RPMI7951 (cell line): ENCODE results near the gene RAB14. TPM values are rescaled to one million over a fixed set of nuclear protein-coding genes. Genes with fewer than 3 reads are reported as not detected.
"Not testable (repeated sequence)": the region's sequence is repeated elsewhere in the genome, so short reads cannot be mapped to it uniquely, and the experiment has no call there.

Experiments used
- DNase-seq: peaks from one replicate; pipeline ENCODE4 v3.0.0-alpha.2; 2012; ENCODE audit warnings: low read depth
- total RNA-seq: library from RNA; depleted of rRNA; stranded (reverse); fragments of >200 nt; shearing (Covaris generic); gene quantifications from 2 replicates; pipeline ENCODE4 v1.2.3, GENCODE V29; 2014

The RAB14 gene
- total RNA-seq, 1 experiment from 2014 or later, result 34.5 TPM

DNA sequence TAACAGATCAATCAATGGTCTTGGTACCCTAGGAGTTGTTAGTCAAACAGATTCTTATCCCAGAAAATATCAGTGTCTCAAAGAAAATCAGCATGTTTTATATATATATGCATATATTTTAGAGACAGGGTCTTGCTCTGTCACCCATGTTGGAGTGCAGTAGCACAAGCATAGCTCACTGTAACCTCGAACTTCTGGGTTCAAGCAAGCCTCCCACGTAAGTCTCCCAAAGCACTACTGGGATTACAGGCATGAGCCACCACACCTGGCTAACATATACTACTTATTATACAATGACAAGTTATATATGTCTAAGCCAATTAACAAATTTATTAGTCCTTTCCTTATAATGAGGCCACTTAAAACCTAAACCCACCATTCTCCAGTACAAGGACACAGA, 10.4 kb downstream of the RAB14 start:
- no peak for DNase-seq

DNA sequence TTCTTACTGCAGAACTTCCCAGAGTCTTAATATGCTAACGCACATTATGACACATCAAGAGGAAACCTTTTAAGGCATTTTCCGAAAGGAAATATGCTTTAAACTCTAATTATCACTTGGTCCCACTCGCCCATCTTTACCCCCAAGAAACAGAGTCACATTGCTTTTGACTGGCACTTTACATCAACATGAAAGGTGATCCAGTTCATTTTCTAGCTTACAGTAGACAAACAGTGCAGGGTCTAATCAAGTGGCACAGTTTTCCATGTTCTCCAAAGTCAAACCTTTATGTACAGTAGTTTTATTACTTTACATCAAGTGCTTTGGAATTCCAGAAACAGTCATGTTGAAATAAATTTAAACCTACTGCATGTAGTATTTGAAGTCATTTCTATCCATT, 12.0 kb downstream of the RAB14 start:
- no peak for DNase-seq

DNA sequence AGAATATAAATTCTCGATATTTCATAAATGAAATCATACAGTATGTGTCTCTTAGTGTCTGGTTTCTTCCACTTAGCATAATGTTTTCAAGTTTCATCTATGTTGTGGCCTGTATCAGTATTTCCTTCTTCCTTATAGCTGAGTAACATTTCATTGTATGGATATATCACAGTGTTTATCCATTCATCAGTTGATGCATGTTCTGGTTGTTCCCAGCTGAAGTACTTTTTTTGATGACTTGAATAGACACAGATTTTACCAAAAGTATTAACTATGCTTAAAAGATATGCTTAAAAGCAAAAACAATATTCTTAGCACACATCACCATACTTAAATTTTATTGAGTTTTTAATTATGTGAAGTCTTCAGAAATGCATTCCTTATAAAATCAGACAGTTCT, 12.7 kb downstream of the RAB14 start:
- DNase-seq, result no peak

DNA sequence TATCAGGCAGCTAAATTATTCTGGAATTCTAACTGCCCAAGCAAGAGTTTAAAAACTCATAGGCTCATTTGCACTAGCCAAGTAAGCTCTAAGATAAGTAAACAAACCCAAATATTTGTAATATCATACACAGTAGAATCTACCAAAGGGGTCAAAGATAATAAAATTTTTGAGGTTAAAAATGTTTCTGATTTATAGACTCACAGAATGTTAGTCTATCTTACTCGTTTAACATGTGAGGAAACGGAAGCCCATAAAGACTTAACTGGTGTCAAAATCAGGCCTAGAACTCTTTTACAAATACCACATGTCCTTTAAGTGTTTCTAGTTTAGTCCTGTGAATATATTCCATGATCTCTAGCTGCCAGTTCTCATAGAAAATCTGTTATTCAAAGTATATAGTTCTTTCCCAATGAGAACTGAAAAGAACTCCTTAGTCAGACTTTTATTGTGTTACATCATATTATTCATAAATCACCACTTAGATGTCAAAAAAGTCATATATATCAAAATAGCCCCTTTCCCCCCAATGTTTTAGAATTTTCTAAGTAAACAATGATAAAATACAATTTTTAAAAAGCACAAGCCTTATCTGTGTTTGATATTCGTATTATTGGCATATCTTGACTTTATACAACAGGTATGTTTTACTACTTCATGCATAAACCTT, 13.9 kb downstream of the RAB14 start:
- no peak for DNase-seq

DNA sequence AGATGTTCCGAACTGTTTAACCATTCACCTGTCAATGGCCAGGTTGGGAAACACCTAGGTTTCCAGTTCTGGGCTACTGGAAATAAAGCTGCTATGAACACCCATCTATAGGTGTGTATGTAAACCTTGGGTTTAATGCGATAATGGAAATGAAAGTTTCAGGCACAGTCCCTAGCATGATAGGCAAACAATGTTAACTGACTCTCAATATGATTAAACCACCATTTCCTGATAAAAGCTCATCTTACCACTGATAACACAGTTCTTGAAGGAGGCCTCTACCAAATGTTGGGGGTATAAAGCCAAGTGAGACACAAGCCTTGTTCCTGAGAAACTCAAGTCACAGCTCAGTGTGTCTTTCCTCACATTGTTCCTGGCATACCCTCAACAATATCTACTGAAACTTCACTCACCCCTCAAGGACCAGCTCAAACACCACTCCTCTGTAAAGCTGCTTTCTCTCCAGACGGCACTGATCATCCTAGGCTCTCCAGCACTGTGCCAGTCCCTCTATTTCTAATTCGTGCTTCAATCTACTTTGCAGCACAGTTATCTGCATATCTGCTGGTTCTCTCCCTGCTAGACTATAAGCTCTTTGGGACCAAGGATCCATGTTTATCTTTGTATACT, 15.8 kb downstream of the RAB14 start:
- DNase-seq, result no peak

DNA sequence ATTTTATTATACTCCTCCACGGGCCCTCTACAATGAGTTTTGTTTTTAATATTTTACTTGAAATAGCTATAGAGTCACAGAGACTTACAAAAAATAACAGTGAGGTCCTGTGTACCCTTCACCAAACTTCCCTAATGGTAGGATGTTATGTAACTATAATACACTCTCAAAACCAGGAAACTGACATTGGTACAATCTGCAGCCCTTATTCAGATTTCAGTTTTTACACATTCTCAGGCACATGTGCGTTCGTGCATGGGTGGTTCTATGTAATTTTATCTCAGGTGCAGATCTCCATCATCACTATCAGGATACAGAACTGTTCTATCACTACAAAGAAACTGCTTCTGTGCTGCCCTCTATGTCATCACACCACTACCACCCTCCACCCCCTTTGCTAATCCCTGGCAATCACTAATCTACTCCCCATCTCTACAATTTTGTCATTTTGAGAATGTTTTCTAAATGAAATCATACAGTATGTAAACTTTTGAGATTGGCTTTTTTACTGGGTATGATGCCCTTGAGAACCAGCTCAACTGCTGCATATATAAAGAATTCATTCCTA, 16.4 kb downstream of the RAB14 start:
- no peak for DNase-seq

DNA sequence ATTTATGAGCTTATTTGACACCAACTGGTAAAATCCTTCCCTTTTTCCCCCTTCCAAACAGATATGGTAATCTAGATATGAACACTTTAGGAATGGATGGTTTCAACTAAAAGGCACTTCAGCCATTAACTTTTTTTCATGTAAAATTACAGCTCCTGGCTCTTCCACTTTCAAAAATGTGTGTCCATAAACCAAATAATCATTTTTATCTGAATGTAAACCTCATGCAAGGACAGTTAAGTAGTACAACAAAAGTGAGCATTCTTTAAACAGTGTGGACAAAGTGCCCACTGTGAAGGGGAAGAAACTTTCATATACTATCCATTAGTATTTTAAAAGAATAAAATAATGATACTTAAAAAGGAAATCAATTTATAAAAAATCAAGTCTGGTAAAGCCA, 17.2 kb downstream of the RAB14 start:
- DNase-seq, result no peak

DNA sequence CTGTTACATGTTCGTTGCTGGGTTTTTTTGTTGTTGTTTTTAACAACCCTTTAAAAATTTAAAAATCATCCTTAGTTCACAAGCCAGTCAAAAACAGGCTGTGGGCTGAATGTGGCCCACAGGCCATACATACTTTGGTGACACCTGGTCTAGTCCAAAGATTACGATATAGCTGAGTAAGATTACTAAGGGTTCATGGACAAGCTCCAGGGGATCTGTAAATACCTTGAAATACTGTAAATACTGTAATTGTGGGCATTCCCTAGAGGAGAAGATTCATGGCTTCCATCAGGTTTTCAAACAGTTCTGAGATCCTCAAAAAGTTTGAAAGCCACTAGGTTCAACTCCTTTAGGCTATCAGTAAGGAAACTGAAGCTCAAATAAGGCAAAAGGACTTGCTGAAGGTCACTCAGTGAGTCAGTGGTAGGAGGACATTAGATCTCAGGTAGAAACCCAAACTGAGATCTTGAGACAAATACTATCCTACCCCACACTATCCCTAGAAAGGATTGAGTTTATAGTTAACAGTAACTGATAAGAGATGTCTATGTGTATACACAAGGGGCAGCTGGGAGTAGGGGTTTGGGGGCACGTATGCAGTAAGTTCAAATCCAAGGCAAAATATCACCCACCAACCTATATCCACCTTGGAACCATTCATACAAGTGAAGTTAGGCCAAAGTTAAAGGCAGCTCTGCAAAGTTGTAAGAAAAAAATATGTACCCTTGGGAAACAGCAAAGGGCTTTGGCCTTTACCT, 17.8 kb downstream of the RAB14 start:
- no peak for DNase-seq

DNA sequence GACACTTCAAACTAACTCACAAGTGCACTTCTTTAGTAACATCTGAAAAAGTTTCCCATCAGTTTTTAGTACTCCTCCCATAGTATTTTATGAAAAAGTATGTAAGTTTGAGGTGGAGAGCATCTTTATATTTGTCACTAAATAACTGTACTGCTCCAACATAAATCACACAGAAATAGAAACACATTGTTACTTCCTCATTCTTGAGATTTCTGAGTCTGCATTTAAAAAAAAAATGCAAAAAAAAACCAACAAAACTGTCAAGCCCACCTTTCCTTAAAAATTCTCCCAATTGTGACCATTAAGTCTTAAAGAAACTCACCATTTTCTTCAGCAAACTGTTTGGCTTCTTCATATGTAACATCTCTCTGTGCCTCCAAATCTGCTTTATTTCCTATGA, 18.7 kb downstream of the RAB14 start:
- DNase-seq, result no peak

DNA sequence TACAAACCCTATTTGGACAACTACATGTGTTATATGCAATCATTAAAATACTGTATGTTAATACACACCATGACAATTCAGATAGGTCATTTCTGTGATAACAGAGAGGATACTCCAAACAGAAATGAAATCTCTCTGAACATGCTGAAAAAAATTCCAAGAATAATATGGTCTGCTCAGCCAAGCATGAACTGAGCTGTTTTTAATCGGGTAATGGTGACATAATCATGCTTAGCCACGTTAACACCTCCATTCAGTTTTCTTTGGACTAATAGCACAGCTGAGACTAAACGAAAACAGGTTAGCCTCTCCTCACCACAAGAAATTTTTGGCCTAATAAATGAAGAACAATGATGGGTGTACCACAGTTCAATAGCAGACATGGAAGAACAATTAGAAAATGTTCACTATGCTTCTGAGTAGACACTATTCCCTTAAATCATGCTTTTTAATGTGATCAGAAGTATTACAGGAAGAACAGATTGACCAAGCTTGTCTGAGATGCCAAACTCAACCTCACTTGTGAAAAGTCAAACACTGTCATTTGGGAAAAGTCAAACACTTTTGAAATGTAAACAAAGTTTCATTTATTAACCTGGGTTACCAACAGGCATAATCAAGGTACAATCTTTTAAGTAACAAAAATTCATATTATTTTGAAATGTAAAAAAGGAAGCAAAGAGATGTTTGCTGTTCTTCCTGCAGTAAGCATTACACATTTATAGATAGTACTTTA, 19.4 kb downstream of the RAB14 start:
- no peak for DNase-seq

DNA sequence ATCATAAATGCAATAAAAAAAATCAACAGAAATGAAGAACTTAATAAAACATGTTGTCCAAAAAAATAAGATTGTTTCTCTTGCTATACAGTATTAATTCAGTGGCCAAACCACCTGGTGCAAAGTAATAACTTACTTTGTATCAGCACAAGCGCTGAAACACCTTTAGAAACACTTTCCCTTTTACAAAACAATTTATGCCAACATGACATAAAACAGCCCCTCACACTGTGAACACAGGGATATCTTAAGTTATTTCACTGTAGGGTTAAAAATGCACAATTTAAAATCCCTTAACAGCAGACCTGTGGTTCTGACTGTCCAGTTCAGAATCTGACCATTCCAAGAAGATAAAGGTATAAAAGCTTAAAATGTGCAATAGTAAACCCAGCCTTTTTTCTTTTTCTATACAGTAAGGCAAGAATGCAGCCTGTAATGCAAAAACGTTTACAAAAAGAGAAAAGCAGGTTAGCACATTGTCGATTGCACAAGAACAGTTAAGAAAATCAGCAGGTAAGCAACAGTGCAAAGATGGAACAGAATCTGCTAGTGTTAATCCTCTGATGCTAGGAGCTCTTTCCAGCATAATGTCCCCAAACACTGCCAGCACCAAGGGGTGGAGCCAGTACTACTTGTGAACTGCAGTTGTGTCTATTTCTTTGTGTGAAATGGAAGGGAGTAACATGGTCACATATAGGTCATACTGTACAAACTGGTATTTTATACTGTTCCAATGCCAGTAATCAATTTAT, 21.6 kb downstream of the RAB14 start:
- no peak for DNase-seq

DNA sequence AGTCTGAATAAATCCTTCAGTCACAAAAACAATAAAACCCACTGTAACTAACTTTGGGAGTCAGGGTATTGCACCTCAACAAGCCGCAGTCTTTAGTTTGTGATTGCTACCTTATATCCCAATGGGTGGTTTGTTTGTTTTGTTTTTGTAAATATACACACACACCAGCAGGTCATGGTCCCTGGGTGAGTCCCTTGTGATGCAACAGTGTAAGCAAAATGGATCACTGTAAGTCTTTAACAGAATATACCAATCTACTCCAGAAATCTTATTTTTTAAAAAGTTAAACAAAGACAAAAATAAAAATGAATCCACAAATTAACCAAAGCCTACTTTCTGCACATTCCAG, 22.3 kb downstream of the RAB14 start:
- not testable (repeated sequence) for DNase-seq

DNA sequence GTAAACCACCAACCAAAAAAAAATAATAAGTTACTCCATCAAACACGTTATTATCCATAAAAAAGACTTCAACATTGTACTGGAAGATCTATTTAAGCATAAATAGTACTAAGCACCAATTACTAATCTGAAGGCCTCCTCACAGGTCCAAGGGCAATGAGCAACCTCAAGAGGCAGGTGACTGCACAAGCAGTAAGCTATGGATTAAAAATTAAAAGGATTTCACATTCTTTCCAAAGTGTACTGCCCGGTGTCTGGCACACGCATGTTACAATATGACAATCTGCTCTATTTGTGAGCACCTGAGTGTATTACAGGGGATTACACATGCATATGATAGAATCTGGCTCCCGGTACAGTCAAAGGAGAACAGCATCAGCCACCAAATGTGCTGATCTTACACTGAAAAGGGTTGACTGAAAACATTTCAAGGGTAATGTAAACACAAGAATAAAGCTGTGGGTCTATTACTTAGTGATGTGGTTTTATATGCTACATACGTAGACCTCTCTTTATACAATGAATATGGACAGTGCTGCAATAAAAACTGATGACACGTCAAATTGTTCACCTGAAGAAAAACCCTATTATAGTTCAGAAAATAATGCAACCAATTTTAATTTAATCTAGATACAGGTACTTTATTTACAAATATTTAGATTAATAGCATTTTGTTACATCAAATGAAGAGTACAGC, 22.8 kb downstream of the RAB14 start:
- DNase-seq, result no peak

DNA sequence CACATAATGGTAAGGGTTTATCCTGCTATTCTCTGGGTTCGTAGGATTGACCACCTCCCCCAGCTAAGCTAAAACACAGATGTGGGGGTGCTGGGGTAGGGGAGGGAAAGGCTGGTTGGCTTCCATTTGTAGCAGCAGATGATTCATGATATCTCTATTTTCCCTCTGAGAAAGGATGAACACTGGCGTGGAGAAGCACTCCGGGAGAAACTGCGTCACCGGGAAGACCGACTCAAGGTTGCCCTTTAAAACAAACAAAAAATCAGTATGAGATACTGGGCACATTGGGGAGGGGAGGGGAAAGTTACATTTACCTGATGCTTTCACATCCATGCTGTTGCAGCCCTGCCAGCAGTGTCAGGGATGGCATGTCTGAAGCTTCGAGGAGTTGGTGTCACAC, 28.2 kb downstream of the RAB14 start:
- DNase-seq, result no peak

DNA sequence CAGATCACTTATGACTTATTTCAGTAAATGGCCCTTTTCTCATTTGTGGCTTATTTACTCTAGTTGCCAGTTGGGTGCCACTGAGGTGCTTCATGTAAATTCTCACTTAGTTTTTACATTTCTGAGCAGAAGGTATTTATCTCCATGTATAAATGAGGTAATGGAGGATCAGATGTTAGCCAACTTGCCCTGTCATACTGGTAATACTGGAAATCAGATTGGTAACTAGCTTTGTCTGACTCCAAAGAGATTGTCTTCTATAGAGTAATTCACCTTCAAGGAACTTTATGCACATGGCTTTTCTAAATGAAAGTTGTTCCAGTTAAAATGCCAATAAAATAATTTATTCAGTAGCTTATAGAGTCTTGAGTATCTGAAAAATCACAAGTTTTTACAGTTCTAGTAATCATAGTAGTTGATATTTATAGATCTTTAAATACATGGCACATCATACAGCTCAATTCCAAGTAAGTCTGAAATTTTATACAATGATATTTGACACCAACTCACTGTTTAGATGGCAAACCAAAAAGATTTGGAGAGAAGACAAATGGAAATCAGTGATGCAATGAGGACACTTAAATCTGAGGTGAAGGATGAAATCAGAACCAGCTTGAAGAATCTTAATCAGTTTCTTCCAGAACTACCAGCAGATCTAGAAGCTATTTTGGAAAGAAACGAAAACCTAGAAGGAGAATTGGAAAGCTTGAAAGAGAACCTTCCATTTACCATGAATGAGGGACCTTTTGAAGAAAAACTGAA, 28.8 kb downstream of the RAB14 start:
- DNase-seq, result no peak

DNA sequence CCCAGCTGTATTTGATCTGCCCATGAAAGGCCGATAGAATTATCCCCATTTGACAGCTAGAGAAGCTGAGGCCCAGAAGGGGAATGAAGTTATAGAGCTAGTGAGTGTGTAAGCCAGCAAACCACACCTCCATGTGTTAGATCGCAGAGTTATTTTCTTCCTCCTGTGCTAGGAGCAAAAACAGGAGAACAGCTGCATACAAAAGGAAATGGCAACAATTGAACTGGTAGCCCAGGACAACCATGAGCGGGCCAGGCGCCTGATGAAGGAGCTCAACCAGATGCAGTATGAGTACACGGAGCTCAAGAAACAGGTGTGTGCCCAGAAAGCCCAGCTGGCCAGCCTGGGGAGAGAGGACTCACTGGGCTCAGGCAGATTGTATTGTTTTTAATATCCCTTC, 30.4 kb downstream of the RAB14 start:
- DNase-seq, result no peak

DNA sequence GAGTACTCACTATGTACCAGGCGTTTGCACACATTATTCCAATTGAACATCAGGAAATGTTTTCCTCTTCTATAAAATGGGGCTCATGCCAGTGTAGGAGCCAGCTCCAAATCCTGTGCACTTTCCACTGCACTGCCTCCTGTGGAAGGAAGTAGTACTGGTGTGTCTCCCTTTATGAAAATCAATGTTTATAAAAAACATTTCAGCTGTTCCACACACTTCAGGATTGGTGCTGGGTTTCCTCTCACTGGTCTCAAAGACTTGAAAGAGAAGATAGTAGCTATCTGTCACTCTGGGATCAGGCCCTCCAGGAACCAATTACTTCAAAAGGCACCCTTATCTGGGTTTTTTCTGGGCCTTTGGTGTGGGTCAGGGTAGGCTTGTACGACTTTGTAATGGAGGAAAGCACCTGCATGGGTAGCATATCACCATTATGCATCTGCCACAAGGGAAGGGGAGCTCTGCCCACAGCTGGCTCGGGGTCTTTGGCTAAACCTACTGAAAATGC, 32.5 kb downstream of the RAB14 start:
- peak; percentile 3 for DNase-seq

DNA sequence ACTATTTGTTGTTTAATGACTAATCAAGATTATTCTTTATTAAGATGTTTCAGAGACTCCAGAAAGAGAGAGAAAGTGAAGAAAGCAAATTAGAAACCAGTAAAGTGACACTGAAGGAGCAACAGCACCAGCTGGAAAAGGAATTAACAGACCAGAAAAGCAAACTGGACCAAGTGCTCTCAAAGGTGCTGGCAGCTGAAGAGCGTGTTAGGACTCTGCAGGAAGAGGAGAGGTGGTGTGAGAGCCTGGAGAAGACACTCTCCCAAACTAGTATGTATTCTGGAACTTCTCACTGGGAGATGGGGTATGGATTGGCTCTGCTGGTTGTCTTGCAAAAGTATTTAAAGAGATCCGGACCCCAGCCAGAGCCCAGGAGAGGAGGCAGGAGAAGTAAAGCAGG, 33.6 kb downstream of the RAB14 start:
- no peak for DNase-seq

DNA sequence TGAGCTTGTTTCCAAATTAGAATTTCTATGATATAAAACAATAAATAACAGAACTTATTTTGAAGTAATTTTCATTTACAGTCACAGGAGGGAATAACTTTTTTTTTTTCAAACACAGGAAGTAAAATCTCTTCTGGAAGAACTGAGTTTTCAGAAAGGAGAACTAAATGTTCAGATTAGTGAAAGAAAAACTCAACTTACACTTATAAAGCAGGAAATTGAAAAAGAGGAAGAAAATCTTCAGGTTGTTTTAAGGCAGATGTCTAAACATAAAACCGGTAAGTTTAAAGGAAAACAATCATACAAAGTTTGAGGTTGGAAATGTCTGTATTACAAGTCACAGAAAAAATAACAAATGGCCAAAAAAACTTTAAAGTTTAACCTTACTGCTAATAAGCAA, 41.6 kb downstream of the RAB14 start:
- no peak for DNase-seq

DNA sequence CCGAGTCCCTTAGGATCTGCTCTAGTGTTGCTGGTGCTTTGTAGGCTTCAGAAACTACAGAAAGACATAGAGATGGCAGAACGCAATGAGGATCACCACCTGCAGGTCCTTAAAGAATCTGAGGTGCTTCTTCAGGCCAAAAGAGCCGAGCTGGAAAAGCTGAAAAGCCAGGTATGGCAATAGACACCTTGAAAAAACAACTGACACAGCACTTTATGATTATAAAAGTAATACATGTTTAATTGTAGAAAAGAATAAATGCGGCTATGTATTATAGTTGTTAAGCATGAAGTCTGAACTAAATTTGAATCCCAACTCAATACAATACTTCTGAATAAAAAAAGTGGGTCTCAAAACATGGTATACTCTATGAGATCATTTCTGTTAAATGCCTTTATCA, 43.7 kb downstream of the RAB14 start:
- no peak for DNase-seq
